Measurements from ENCODE around the gene NUDT3. TPM values are rescaled to one million over a fixed set of nuclear protein-coding genes. Genes with fewer than 3 reads are reported as not detected.

The NUDT3 gene
- total RNA-seq = 10 to 100 TPM; 11.9 to 16.2 TPM

DNA sequence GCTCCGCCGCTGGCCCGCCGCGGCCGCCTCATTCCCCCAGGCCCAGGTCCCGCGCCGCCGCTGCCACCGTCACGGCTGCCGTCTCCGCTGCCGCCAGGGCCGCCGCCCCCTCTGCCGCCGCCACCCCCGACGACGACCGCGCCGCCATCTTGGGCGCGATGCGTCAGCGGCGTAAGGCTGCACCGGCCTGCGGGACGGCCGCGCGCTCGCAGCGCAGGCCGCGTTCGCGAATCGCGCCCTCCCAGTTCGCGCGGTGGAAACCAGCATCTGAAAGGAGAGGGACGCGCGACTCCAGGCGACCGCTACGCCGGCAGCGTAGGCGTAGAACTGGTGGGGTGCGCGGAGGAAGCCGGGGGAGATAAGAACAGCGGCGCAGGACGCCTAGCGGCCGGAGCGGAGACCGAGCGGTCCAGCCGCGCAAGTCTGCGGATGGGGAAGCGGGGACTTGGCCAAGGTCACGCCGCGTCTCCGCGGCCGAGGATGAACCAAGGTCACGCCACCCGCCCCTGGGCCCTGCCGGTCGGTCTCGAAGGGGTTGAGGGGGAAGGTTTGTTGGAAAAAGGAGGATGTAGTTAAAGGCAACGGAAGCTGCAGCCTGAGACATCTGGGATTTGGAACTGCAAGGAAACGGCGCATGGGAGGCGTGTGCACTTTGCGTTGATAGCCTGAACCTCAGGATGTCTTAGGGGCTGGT, at the start of gene NUDT3:
NUDT3 (minus strand) TSS at position 173 of the 694 bp plus-strand sequence. CDS start 307 bp downstream, outside the sequence.
- peaks cover 8% of the 10 kb centered on the region for H3K4me1 ChIP-seq
- H3K36me3 ChIP-seq = no peaks in the 10 kb centered on the region
- intact Hi-C loops (cut with DNase I) = no loop called here
- peak within 1 kb of the TSS; percentile 94 for H3K27ac ChIP-seq
- H3K27me3 ChIP-seq = no peaks in the 10 kb centered on the region
- H3K9ac ChIP-seq (ENCODE audit: low read depth in 2 of 2, low read length in 2 of 2) = peak within 1 kb of the TSS; percentile 77 to 87
- peak; percentile 70 for TF ChIP-seq CTCF (IDR thresholded peaks at IDR 0.05)
- no peaks in the 10 kb centered on the region for H3K9me3 ChIP-seq
- peak within 1 kb of the TSS; percentile 84 for H3K4me3 ChIP-seq
- peak; percentile 91 for DNase-seq

DNA sequence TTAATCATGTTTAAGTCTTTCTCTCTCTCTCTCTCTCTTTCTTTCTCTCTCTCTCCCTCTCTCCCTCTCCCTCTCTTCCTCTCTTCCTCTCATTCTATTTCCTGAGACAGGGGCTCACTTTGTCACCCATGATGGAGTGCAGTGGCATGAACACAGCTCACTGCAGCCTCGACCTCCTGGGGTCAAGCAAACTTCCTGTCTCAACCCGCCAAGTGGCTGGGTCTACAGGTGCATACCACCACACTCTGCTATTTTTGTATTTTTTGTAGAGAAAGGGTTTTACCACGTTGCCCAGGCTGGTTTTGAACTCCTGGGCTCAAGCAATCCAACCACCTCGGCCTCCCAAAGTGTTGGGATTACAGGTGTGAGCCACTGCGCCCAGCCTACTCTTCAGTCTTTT, 49.1 kb upstream of the NUDT3 start:
- Histone ChIP-seq H3K9me3 (no peaks in the 10 kb centered on the region), H3K36me3 (no peaks in the 10 kb centered on the region), H3K27ac (no peak overlapping the region), H3K27me3 (no peaks in the 10 kb centered on the region), H3K9ac (ENCODE audit: low read depth in 2 of 2, low read length in 2 of 2) (no peak overlapping the region), H3K4me1 (no peaks in the 10 kb centered on the region), H3K4me3 (no peak overlapping the region)
- intact Hi-C loops (cut with DNase I) = no loop called here
- DNase-seq = no peak
- no peak for TF ChIP-seq CTCF (IDR thresholded peaks at IDR 0.05)

- TF ChIP-seq CTCF (IDR thresholded peaks at IDR 0.05) = no peak
- no peaks in the 10 kb centered on the region for H3K9me3 ChIP-seq
- no peaks in the 10 kb centered on the region for H3K4me1 ChIP-seq
- H3K4me3 ChIP-seq = no peak overlapping the region
- no peak for DNase-seq
- H3K27me3 ChIP-seq = no peaks in the 10 kb centered on the region
- H3K27ac ChIP-seq = no peak overlapping the region
- H3K36me3 ChIP-seq = no peaks in the 10 kb centered on the region
- H3K9ac ChIP-seq (ENCODE audit: low read depth in 2 of 2, low read length in 2 of 2) = no peak overlapping the region
- intact Hi-C loops (cut with DNase I) = no loop called here
These were observed 47.0 kb upstream of the NUDT3 start for GRCh38 chr6:34439442-34439841.

GRCh38 chr6:34438705-34439104, 46.2 kb upstream of the NUDT3 start:
- Histone ChIP-seq H3K27me3 (no peaks in the 10 kb centered on the region), H3K4me1 (no peaks in the 10 kb centered on the region), H3K36me3 (no peaks in the 10 kb centered on the region), H3K9ac (ENCODE audit: low read depth in 2 of 2, low read length in 2 of 2) (no peak overlapping the region), H3K9me3 (no peaks in the 10 kb centered on the region), H3K27ac (no peak overlapping the region), H3K4me3 (no peak overlapping the region)
- no peak for TF ChIP-seq CTCF (IDR thresholded peaks at IDR 0.05)
- DNase-seq = no peak
- intact Hi-C loops (cut with DNase I) = no loop called here

- Histone ChIP-seq H3K4me3 (no peak overlapping the region), H3K9me3 (no peaks in the 10 kb centered on the region), H3K36me3 (no peaks in the 10 kb centered on the region), H3K4me1 (no peaks in the 10 kb centered on the region), H3K9ac (ENCODE audit: low read depth in 2 of 2, low read length in 2 of 2) (no peak overlapping the region), H3K27me3 (no peaks in the 10 kb centered on the region), H3K27ac (no peak overlapping the region)
- intact Hi-C loops (cut with DNase I) = no loop called here
- DNase-seq = no peak
- no peak for TF ChIP-seq CTCF (IDR thresholded peaks at IDR 0.05)
These were observed 45.1 kb upstream of the NUDT3 start for GRCh38 chr6:34437644-34437970.

Measured in colonic mucosa (tissue), 4 donors.